Measurements from ENCODE around the gene STH.
"Not testable (repeated sequence)": the region's sequence is repeated elsewhere in the genome, so short reads cannot be mapped to it uniquely, and the experiment has no call there.

The STH gene

DNA sequence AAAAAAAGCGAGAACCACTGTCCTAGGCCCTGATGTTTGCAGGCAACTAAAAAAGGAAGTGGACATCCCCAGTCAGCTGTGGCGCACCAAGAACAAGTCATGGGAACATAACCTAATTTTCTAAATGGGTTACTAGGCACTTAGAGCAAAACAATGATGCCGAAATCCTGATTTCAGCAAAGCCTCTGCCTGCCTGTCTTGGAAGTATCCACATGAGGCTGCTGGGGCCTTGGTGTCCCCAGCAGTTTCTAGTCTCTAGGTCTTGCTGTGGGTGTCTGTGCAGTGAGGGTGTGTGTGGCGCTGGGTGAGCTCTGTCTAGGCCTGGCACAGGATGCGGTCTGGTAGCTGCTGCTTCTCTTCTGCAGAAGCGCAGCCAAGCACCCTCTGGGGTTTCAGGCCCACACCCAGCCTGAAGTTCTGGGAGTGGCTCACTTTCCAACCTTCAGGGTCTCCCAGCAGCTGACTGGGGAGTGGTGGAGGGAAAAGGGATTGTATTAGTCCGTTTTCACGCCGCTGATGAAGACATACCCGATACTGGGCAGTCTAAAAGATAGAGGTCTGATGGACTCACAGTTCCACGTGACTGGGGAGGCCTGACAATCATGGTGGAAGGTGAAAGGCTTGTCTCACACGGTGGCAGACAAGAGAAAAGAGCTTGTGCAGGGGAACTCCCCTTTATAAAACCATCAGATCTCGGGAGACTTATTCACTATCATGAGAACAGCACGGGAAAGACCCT, 21.1 kb downstream of the STH start:
- Histone ChIP-seq H3K4me3 (ENCODE audit: insufficient read depth, low read length, poor library complexity, severe bottlenecking) (no peak overlapping the region), H3K9ac (ENCODE audit: low read length) (no peak overlapping the region), H4K20me1 (ENCODE audit: low read depth, low read length) (no peaks in the 10 kb centered on the region), H2AFZ (ENCODE audit: low read depth, low read length, severe bottlenecking) (no peak overlapping the region), H3K9me3 (ENCODE audit: insufficient read depth, low read length) (no peaks in the 10 kb centered on the region), H3K36me3 (ENCODE audit: low read length) (no peaks in the 10 kb centered on the region), H3K4me2 (ENCODE audit: low read depth, low read length, poor library complexity, severe bottlenecking) (no peak overlapping the region), H3K27ac (ENCODE audit: low read depth, low read length) (no peak overlapping the region), H3K9me2 (replicated peaks; ENCODE audit: insufficient read depth, low read length) (no peaks in the 10 kb centered on the region), H3K27me3 (ENCODE audit: low read length) (no peaks in the 10 kb centered on the region), H3K79me2 (ENCODE audit: insufficient read depth, low read length) (no peaks in the 10 kb centered on the region), H3F3A (ENCODE audit: insufficient read depth) (no peaks in the 10 kb centered on the region)
- TF ChIP-seq CTCF (IDR thresholded peaks at IDR 0.05; ENCODE audit: insufficient read depth, low read length, poor library complexity, severe bottlenecking) (no peak), EZH2phosphoT487 (conservative IDR thresholded peaks at IDR 0.05; ENCODE audit: low read length) (no peak)

- Histone ChIP-seq H3K36me3 (ENCODE audit: low read length) (no peaks in the 10 kb centered on the region), H3K9me3 (ENCODE audit: insufficient read depth, low read length) (no peaks in the 10 kb centered on the region), H3F3A (ENCODE audit: insufficient read depth) (no peaks in the 10 kb centered on the region), H3K4me2 (ENCODE audit: low read depth, low read length, poor library complexity, severe bottlenecking) (no peak overlapping the region), H2AFZ (ENCODE audit: low read depth, low read length, severe bottlenecking) (no peak overlapping the region), H3K27ac (ENCODE audit: low read depth, low read length) (no peak overlapping the region), H3K4me3 (ENCODE audit: insufficient read depth, low read length, poor library complexity, severe bottlenecking) (no peak overlapping the region), H3K9ac (ENCODE audit: low read length) (no peak overlapping the region), H3K79me2 (ENCODE audit: insufficient read depth, low read length) (no peaks in the 10 kb centered on the region), H3K27me3 (ENCODE audit: low read length) (no peaks in the 10 kb centered on the region), H3K9me2 (replicated peaks; ENCODE audit: insufficient read depth, low read length) (no peaks in the 10 kb centered on the region), H4K20me1 (ENCODE audit: low read depth, low read length) (no peaks in the 10 kb centered on the region)
- no peak for TF ChIP-seq EZH2phosphoT487 (conservative IDR thresholded peaks at IDR 0.05; ENCODE audit: low read length)
- no peak for TF ChIP-seq CTCF (IDR thresholded peaks at IDR 0.05; ENCODE audit: insufficient read depth, low read length, poor library complexity, severe bottlenecking)
Measured at GRCh38 chr17:46020998-46021397, 21.9 kb downstream of the STH start.

DNA sequence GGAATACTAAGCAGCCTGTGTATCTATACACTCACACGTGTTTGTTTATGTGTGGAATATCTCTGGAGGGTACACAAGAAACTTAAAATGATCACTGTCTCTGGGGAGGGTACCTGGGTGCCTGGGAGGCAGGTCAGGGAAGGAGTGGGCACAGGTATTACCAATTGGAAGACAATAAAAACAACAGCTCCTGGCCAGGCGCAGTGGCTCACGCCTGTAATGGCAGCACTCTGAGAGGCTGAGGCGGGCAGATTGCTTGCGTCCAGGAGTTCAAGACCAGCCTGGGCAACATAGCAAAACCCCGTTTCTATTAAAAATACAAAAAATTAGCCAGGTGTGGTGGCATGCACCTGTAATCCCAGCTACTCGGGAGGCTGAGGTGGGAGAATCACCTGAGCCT, 24.3 kb downstream of the STH start:
- H3K9me2 ChIP-seq (replicated peaks; ENCODE audit: insufficient read depth, low read length); H3K4me3 ChIP-seq (ENCODE audit: insufficient read depth, low read length, poor library complexity, severe bottlenecking); H4K20me1 ChIP-seq (ENCODE audit: low read depth, low read length); H3K9me3 ChIP-seq (ENCODE audit: insufficient read depth, low read length); H3K79me2 ChIP-seq (ENCODE audit: insufficient read depth, low read length); H3K9ac ChIP-seq (ENCODE audit: low read length); H2AFZ ChIP-seq (ENCODE audit: low read depth, low read length, severe bottlenecking); H3K27ac ChIP-seq (ENCODE audit: low read depth, low read length); H3K36me3 ChIP-seq (ENCODE audit: low read length); H3K27me3 ChIP-seq (ENCODE audit: low read length); H3K4me2 ChIP-seq (ENCODE audit: low read depth, low read length, poor library complexity, severe bottlenecking); H3F3A ChIP-seq (ENCODE audit: insufficient read depth): not testable (repeated sequence)

DNA sequence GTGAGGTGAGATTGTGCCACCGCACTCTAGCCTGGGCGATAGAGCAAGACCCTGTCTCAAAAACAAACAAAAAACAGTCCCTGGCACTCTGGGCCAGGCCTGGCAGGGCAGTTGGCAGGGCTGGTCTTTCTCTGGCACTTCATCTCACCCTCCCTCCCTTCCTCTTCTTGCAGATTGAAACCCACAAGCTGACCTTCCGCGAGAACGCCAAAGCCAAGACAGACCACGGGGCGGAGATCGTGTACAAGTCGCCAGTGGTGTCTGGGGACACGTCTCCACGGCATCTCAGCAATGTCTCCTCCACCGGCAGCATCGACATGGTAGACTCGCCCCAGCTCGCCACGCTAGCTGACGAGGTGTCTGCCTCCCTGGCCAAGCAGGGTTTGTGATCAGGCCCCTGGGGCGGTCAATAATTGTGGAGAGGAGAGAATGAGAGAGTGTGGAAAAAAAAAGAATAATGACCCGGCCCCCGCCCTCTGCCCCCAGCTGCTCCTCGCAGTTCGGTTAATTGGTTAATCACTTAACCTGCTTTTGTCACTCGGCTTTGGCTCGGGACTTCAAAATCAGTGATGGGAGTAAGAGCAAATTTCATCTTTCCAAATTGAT, 24.8 kb downstream of the STH start:
- H3K27ac ChIP-seq (ENCODE audit: low read depth, low read length), result no peak overlapping the region
- no peak overlapping the region for H3K4me3 ChIP-seq (ENCODE audit: insufficient read depth, low read length, poor library complexity, severe bottlenecking)
- H3K4me2 ChIP-seq (ENCODE audit: low read depth, low read length, poor library complexity, severe bottlenecking), result no peak overlapping the region
- H3F3A ChIP-seq (ENCODE audit: insufficient read depth), result no peaks in the 10 kb centered on the region
- no peaks in the 10 kb centered on the region for H3K36me3 ChIP-seq (ENCODE audit: low read length)
- no peaks in the 10 kb centered on the region for H3K79me2 ChIP-seq (ENCODE audit: insufficient read depth, low read length)
- no peak overlapping the region for H3K9ac ChIP-seq (ENCODE audit: low read length)
- no peaks in the 10 kb centered on the region for H3K9me2 ChIP-seq (replicated peaks; ENCODE audit: insufficient read depth, low read length)
- H2AFZ ChIP-seq (ENCODE audit: low read depth, low read length, severe bottlenecking), result no peak overlapping the region
- no peak for TF ChIP-seq EZH2phosphoT487 (conservative IDR thresholded peaks at IDR 0.05; ENCODE audit: low read length)
- TF ChIP-seq CTCF (IDR thresholded peaks at IDR 0.05; ENCODE audit: insufficient read depth, low read length, poor library complexity, severe bottlenecking), result no peak
- no peaks in the 10 kb centered on the region for H3K27me3 ChIP-seq (ENCODE audit: low read length)
- no peaks in the 10 kb centered on the region for H3K9me3 ChIP-seq (ENCODE audit: insufficient read depth, low read length)
- H4K20me1 ChIP-seq (ENCODE audit: low read depth, low read length), result no peaks in the 10 kb centered on the region

Measured in SU-DHL-6 (cell line).